HG03457 (cell line): Measurements from ENCODE around the gene WLS.

ENCODE experiments used
- ATAC-seq: cut with Tn5 transposase; IDR thresholded peaks from one replicate; pipeline ENCODE4 v1.9.1; 2021; ENCODE audit warnings: moderate number of reproducible peaks; ENCODE audit not compliant: unreplicated experiment

The WLS gene

GRCh38 chr1:68229650-68230483 lies 2.5 kb downstream of the WLS start:
- ATAC-seq: no peak

DNA sequence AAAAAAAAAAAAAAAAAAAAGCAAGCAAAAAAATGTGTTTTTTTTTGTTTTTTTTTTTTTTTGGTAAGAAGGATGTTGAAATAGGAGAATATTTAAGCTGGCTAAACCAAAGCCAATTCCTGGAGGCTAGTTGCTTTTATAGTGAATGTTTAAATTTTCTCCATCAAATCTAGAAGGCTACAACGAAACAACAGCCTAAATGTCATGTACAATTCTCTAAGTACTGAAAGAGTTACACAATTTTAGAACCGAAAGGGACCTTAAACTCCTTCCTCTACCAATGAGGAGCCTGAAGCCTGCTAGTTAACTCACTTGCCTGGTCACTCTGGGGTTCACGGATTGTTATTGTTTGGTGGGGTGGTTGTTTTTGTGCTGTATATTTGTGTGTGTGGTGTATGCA lies 3.5 kb downstream of the WLS start:
- ATAC-seq: no peak

DNA sequence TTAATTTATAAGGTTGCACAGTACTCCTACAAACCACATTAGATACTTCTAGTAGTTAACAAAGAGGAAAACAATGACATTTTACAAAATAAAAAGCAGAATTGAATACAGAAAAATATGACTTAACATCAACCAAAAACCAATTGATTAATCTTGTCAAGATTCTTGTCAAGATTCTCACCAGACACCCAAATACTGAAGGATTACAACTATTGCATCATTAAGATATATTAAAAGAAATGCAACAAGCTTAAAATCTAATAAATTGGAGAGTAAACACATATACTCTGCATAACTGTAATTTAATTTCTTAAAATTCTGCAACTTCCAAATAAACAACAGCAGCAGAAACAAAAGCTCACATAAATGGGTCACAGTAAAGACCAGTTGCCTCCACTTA lies 4.7 kb downstream of the WLS start:
- no peak for ATAC-seq

GRCh38 chr1:68225781-68226180 lies 6.5 kb downstream of the WLS start:
- no peak for ATAC-seq

- ATAC-seq: no peak
Observed at GRCh38 chr1:68223687-68224086, 8.6 kb downstream of the WLS start.

DNA sequence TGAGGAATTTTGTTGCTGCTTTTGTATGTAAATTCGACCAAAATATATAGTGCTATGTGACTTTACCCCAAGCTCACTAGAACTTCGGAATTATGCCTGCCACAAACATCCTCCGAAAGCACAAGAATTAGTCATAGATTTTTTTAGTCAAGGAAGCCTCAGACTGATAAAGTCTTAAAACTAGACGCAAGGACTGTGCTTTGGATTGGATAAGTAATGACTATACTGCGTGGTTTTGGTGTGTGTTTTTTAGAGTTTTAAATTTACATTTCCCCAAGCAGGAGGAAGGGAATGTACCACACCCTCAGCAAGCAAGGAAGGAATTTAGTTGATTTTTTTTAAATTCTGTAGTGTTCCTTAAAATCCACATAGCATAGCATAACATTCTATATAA lies 10.3 kb downstream of the WLS start:
- ATAC-seq: no peak

- ATAC-seq: no peak
Observed at GRCh38 chr1:68221001-68221979, 11.0 kb downstream of the WLS start.

GRCh38 chr1:68220420-68220819 lies 11.9 kb downstream of the WLS start:
- no peak for ATAC-seq

DNA sequence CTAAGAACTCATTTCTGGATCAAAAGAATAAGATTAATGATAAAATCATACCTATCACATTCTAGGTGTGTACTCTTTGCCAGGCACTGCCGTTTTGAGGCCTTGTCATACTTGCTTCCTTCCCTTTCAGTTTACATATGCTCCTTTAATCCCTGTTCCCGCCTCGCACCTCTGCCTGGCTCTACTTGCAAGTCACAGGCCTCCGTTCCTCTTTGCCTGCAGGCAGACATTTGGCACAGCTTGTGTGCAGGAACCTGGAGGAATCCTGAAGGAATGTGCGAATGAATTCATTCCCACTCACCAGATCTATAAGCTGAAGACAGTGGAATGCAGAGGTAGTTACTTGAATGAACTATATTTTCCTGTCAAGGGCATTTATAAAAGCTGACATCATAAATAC lies 13.8 kb downstream of the WLS start:
- ATAC-seq: no peak

GRCh38 chr1:68217618-68218017 lies 14.7 kb downstream of the WLS start:
- ATAC-seq: no peak

GRCh38 chr1:68217060-68217554 lies 15.2 kb downstream of the WLS start:
- ATAC-seq: no peak

DNA sequence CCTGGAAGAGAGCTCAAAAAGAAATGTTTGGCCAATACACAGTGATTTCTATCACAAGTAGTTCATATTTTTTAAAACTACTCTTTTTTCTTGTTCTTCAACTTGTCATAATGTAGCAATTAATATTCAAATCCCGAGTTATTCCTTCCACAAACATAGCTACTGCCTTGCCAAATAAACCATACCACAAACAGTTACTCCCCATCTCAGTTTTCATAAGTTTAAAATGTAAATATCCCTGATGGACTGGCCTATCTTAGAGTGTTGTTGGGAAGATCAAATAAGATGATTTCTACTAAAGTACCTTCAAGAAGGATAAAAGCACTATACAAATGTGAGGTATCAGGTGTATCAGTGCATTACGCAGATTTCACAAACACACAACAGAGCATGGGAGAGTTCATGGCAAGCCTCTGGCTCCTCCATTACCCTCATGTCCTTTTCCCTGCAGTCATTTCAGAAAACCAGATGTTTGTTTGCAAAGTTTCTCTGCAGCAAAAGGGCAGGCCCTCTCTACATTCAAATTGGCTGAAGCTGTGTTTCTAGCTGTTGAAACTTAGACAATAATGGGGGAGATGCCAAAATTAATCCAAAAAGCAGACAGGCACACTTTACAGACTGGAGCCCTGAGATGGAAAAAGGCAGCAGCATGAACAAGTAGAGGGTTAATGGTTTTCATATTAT lies 16.1 kb downstream of the WLS start:
- no peak for ATAC-seq

DNA sequence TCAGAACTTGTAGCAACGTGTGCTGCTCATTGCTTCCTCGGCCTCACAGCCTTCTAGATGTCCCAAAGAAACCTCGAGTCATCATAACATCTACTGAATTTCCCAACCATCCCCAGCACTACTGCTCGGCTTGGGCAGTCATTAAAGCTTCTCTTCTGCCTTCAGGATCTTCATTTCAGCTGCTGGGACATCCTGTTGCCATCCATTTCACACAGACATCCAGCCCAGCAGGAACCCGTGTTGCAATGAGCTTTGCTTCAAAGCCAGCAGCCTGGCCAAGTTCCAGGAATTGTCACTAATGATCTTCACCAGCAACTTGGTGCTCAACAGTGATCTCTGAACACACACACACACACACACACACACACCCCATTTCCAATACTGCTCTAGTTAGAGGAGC lies 18.5 kb downstream of the WLS start:
- no peak for ATAC-seq

GRCh38 chr1:68211761-68212380 lies 20.5 kb downstream of the WLS start:
- no peak for ATAC-seq

DNA sequence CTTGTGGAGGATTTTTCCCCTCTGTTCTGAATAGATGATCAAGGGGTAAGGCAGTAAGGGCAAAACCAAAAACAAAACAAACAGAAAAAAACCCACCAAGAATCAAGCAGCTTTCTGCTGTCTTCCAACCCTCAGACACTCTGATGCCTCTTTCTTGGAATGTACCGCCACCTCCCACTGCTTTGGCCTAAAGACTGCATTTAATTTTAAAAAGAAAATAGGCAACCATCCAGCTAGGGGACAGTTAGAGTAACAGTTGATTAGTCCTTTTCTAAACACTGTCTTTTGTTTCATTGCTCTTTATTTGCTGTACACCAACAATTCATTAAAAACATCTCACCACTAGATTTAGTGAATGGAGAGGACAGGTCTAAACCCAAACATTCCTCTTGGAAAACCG lies 21.5 kb downstream of the WLS start:
- ATAC-seq: no peak

- ATAC-seq: no peak
Observed at GRCh38 chr1:68210027-68210426, 22.3 kb downstream of the WLS start.

DNA sequence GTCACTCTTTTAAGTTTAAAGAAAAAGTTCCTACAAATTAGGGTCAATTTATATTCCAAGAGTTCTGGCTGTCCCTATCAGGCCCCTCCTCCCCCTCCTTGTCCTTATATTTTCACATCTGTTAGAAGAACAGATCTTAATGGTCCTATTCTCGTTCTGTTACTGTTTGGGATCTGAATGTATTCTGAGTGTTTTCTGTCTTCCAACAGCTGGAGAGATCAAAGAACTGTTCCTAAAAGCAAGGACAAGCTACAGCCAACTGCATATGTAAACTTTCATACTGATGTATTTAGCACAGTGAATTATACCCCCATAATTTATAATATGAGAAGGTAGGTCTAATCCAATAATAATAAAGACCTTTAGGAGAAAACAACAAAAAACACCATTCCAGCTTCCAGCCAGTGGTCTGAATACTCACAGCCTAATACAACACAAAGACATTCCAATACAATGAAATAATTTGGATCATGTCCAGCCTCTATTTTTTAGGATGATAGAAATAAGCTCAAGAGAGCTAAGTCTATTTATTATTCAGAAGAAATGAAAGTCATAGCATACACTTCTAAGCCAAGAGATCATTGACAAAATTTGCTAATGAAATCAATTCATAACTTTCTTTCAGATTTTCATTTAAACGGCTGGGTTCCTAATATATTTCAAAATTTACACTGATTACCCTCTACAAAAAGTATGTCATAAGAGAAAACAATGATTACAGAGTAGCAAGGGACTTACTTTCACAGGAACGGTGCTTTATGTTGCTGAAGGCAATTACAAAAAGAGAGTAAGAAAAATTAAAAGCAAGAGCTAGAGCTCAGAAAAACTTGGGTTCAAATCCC lies 25.3 kb downstream of the WLS start:
- ATAC-seq: no peak

GRCh38 chr1:68205794-68206358 lies 26.4 kb downstream of the WLS start:
- ATAC-seq: no peak

GRCh38 chr1:68204977-68205630 lies 27.2 kb downstream of the WLS start:
- ATAC-seq: no peak
